ENCODE data around the gene EPB41L1.

EPB41L1 gene

DNA sequence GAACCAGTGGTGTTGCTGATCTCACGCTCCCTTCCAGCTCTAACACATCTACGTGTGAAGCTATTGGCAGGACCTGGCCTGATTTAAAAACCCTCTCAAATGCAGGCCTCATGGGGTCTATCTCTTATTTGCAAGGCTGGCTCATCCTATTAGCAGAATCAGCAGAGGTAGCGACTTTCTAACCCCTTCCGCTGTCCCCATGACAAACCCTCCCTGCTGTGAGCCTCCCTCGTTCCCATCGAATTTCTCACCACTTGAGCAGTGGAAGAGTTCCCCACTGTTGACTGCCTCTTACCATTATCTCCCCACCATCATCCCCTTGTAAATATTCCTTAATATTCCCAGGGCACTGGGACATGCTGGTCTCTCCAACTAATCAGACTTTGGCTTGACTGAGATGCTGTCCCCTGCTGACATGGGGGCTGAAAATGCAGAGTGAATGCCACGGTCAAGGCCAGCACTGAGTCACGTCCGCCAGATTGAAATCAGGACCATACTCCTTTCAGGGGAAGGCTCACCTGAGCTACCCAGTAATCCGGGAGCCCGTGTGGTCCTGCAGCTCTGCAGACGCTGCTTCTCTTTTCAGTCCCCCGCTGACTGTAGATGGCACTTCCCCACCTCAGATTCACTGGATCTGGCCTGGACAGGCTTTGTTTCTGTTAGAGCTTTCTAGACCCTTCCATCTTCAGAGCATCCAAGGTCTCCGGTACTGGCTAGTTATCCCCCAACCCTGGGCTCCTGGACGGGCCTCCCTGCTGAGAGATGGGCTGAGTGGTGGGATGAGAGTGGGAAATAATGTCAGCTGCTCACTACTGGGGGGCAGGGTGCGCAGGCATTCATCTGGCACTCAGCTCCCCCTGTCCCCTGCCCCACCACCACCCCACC is 104.9 kb downstream of the EPB41L1 start:
- Histone ChIP-seq H2AFZ (ENCODE audit: low read depth, low read length) (no peak overlapping the region), H3K4me3 (ENCODE audit: low read depth in 1 of 2, low read length in 2 of 2) (no peak overlapping the region), H4K20me1 (ENCODE audit: insufficient read depth, low read length) (peaks cover 11% of the 10 kb centered on the region), H3K9me3 (ENCODE audit: insufficient read depth, low read length, severe bottlenecking) (no peaks in the 10 kb centered on the region), H3K4me2 (ENCODE audit: insufficient read depth, low read length) (no peak overlapping the region), H3K36me3 (ENCODE audit: insufficient read depth, low read length) (peaks cover 34% of the 10 kb centered on the region), H3K79me2 (ENCODE audit: insufficient read depth, low read length) (no peaks in the 10 kb centered on the region), H3K27me3 (ENCODE audit: insufficient read depth, low read length, poor library complexity) (no peaks in the 10 kb centered on the region), H3K27ac (ENCODE audit: low read length) (no peak overlapping the region), H3K4me1 (ENCODE audit: insufficient read depth, low read length) (no peaks in the 10 kb centered on the region), H3K9ac (ENCODE audit: low read depth, low read length) (no peak overlapping the region)
- ATAC-seq (ENCODE audit: insufficient read depth, low read depth): no peak
- DNase-seq: no peak
- no peak for TF ChIP-seq EZH2 (IDR thresholded peaks at IDR 0.05; ENCODE audit: borderline replicate concordance, low read depth, low read length, severe bottlenecking)

GRCh38 chr20:36260316-36260715 is 105.8 kb downstream of the EPB41L1 start:
- H3K27ac ChIP-seq (ENCODE audit: low read length): no peak overlapping the region

GRCh38 chr20:36261389-36262105 is 107.0 kb downstream of the EPB41L1 start:
- Histone ChIP-seq H3K9ac (ENCODE audit: low read depth, low read length) (no peak overlapping the region), H3K27me3 (ENCODE audit: insufficient read depth, low read length, poor library complexity) (no peaks in the 10 kb centered on the region), H3K4me1 (ENCODE audit: insufficient read depth, low read length) (no peaks in the 10 kb centered on the region), H3K36me3 (ENCODE audit: insufficient read depth, low read length) (peaks cover 14% of the 10 kb centered on the region), H3K79me2 (ENCODE audit: insufficient read depth, low read length) (no peaks in the 10 kb centered on the region), H3K27ac (ENCODE audit: low read length) (no peak overlapping the region), H4K20me1 (ENCODE audit: insufficient read depth, low read length) (peaks cover 8% of the 10 kb centered on the region), H3K4me2 (ENCODE audit: insufficient read depth, low read length) (no peak overlapping the region), H2AFZ (ENCODE audit: low read depth, low read length) (no peak overlapping the region), H3K4me3 (ENCODE audit: low read depth in 1 of 2, low read length in 2 of 2) (no peak overlapping the region), H3K9me3 (ENCODE audit: insufficient read depth, low read length, severe bottlenecking) (no peaks in the 10 kb centered on the region)
- TF ChIP-seq, protein P1, sequence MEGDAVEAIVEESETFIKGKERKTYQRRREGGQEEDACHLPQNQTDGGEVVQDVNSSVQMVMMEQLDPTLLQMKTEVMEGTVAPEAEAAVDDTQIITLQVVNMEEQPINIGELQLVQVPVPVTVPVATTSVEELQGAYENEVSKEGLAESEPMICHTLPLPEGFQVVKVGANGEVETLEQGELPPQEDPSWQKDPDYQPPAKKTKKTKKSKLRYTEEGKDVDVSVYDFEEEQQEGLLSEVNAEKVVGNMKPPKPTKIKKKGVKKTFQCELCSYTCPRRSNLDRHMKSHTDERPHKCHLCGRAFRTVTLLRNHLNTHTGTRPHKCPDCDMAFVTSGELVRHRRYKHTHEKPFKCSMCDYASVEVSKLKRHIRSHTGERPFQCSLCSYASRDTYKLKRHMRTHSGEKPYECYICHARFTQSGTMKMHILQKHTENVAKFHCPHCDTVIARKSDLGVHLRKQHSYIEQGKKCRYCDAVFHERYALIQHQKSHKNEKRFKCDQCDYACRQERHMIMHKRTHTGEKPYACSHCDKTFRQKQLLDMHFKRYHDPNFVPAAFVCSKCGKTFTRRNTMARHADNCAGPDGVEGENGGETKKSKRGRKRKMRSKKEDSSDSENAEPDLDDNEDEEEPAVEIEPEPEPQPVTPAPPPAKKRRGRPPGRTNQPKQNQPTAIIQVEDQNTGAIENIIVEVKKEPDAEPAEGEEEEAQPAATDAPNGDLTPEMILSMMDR (IDR thresholded peaks at IDR 0.05; ENCODE audit: borderline replicate concordance, extremely low read depth, low read length, poor library complexity, severe bottlenecking): no peak
- TF ChIP-seq EZH2 (IDR thresholded peaks at IDR 0.05; ENCODE audit: borderline replicate concordance, low read depth, low read length, severe bottlenecking): no peak
- DNase-seq (no peak), ATAC-seq (ENCODE audit: insufficient read depth, low read depth) (no peak)

More at GRCh38 chr20:36260316-36260715, 105.8 kb downstream of the EPB41L1 start:
- no peaks in the 10 kb centered on the region for H3K79me2 ChIP-seq (ENCODE audit: insufficient read depth, low read length)
- TF ChIP-seq, protein P1 (IDR thresholded peaks at IDR 0.05; ENCODE audit: borderline replicate concordance, extremely low read depth, low read length, poor library complexity, severe bottlenecking): no peak
- no peak for TF ChIP-seq EZH2 (IDR thresholded peaks at IDR 0.05; ENCODE audit: borderline replicate concordance, low read depth, low read length, severe bottlenecking)
- no peak overlapping the region for H3K9ac ChIP-seq (ENCODE audit: low read depth, low read length)
- no peaks in the 10 kb centered on the region for H3K4me1 ChIP-seq (ENCODE audit: insufficient read depth, low read length)
- H4K20me1 ChIP-seq (ENCODE audit: insufficient read depth, low read length): peaks cover 12% of the 10 kb centered on the region
- no peak overlapping the region for H3K4me3 ChIP-seq (ENCODE audit: low read depth in 1 of 2, low read length in 2 of 2)
- H2AFZ ChIP-seq (ENCODE audit: low read depth, low read length): no peak overlapping the region
- peaks cover 26% of the 10 kb centered on the region for H3K36me3 ChIP-seq (ENCODE audit: insufficient read depth, low read length)
- ATAC-seq (ENCODE audit: insufficient read depth, low read depth) (no peak), DNase-seq (no peak)
- H3K27me3 ChIP-seq (ENCODE audit: insufficient read depth, low read length, poor library complexity): no peaks in the 10 kb centered on the region
- no peak overlapping the region for H3K4me2 ChIP-seq (ENCODE audit: insufficient read depth, low read length)
- H3K9me3 ChIP-seq (ENCODE audit: insufficient read depth, low read length, severe bottlenecking): no peaks in the 10 kb centered on the region

DNA sequence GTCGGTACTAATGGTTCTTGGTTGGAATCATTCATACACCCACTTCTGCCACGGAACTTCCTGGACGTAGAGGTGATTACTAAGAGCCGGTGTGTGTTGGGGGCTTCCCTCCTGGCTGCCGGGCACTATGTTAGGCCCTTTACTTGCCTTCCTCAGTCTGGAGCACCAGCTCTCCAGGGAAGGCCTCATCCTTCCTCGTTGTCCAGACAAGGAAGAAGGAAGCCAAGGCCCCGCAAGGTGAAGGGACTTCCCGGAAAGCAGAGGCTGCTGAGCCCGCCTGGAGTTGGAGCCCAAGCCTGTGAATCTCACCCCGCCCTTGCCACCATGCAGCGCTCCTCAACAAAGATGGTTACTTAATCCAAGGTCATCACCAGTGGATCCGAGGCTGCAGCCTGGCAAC is 107.9 kb downstream of the EPB41L1 start:
- no peak overlapping the region for H3K4me3 ChIP-seq (ENCODE audit: low read depth in 1 of 2, low read length in 2 of 2)
- H3K4me1 ChIP-seq (ENCODE audit: insufficient read depth, low read length): no peaks in the 10 kb centered on the region
- peaks cover 6% of the 10 kb centered on the region; the same call in 1 of the 2 replicates for H3K36me3 ChIP-seq (ENCODE audit: insufficient read depth, low read length)
- H3K9me3 ChIP-seq (ENCODE audit: insufficient read depth, low read length, severe bottlenecking): no peaks in the 10 kb centered on the region
- H3K79me2 ChIP-seq (ENCODE audit: insufficient read depth, low read length): no peaks in the 10 kb centered on the region
- no peak overlapping the region for H3K9ac ChIP-seq (ENCODE audit: low read depth, low read length)
- no peak overlapping the region for H3K27ac ChIP-seq (ENCODE audit: low read length)
- no peaks in the 10 kb centered on the region for H3K27me3 ChIP-seq (ENCODE audit: insufficient read depth, low read length, poor library complexity)
- H3K4me2 ChIP-seq (ENCODE audit: insufficient read depth, low read length): no peak overlapping the region
- no peak for ATAC-seq (ENCODE audit: insufficient read depth, low read depth)
- no peak for DNase-seq
- no peak overlapping the region for H2AFZ ChIP-seq (ENCODE audit: low read depth, low read length)
- TF ChIP-seq, protein P1 (IDR thresholded peaks at IDR 0.05; ENCODE audit: borderline replicate concordance, extremely low read depth, low read length, poor library complexity, severe bottlenecking): no peak
- TF ChIP-seq EZH2 (IDR thresholded peaks at IDR 0.05; ENCODE audit: borderline replicate concordance, low read depth, low read length, severe bottlenecking): no peak
- peaks cover 8% of the 10 kb centered on the region for H4K20me1 ChIP-seq (ENCODE audit: insufficient read depth, low read length)

Measured in DND-41 (cell line).